Activated naive CD8-positive, alpha-beta T cell (primary cell): ENCODE results near the gene MEGF11.
"Not testable (repeated sequence)": the region's sequence is repeated elsewhere in the genome, so short reads cannot be mapped to it uniquely, and the experiment has no call there.

Experiments
- H3K27ac Mint-ChIP-seq: one replicate; pipeline ENCODE4 v1.8.0; 2021; ENCODE audit warnings: mixed read lengths
- H3K27me3 Mint-ChIP-seq: one replicate; pipeline ENCODE4 v1.8.0; 2021; ENCODE audit warnings: mixed read lengths
- H3K36me3 Mint-ChIP-seq: one replicate; pipeline ENCODE4 v1.8.0; 2021; ENCODE audit warnings: mixed read lengths
- H3K4me1 Mint-ChIP-seq: one replicate; pipeline ENCODE4 v1.8.0; 2021; ENCODE audit warnings: low read depth, mixed read lengths
- H3K4me3 Mint-ChIP-seq: one replicate; pipeline ENCODE4 v1.8.0; 2021; ENCODE audit warnings: mild to moderate bottlenecking, mixed read lengths
- H3K9me3 Mint-ChIP-seq: one replicate; pipeline ENCODE4 v1.8.0; 2021; ENCODE audit warnings: low read depth, mixed read lengths

Gene MEGF11

DNA sequence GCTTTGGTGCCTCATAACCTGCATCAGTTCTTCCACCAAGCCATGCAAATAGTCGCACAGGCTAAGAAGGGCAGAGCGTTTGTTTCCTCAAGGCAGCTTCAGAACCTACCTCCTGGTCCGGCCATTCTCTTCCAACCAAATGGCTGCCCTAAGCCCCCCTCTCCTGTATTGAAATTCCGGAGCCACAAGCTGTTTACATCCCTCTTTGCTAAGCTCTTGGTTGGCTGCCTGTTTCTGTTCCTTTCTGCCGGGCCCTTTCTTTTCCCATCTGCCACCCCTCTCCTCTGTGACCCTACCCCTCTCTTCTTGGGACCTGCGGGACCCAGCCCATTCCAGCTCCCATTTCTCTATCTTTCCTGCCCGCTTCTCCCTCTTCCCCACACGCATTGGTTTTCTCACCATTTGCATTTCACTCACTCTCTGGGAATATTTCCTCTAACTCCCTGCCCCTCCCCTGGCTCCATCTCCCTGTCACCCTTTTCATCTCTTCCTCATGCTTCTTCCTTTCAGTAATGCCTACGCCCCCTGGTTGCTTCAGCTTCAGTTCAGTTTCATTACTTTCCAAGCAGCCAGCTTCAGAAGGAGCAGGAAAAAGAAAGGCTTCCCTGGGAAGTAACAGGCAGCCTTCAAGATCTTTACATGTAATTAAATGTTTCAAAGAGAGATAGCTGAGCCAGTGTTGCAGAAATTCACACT, 270.8 kb downstream of the MEGF11 start:
- Mint-ChIP-seq H3K27ac (no peak overlapping the region), H3K9me3 (no peaks in the 10 kb centered on the region), H3K4me1 (peaks cover 9% of the 10 kb centered on the region), H3K27me3 (peaks cover 8% of the 10 kb centered on the region), H3K36me3 (no peaks in the 10 kb centered on the region), H3K4me3 (peak overlapping the region; percentile 74)

DNA sequence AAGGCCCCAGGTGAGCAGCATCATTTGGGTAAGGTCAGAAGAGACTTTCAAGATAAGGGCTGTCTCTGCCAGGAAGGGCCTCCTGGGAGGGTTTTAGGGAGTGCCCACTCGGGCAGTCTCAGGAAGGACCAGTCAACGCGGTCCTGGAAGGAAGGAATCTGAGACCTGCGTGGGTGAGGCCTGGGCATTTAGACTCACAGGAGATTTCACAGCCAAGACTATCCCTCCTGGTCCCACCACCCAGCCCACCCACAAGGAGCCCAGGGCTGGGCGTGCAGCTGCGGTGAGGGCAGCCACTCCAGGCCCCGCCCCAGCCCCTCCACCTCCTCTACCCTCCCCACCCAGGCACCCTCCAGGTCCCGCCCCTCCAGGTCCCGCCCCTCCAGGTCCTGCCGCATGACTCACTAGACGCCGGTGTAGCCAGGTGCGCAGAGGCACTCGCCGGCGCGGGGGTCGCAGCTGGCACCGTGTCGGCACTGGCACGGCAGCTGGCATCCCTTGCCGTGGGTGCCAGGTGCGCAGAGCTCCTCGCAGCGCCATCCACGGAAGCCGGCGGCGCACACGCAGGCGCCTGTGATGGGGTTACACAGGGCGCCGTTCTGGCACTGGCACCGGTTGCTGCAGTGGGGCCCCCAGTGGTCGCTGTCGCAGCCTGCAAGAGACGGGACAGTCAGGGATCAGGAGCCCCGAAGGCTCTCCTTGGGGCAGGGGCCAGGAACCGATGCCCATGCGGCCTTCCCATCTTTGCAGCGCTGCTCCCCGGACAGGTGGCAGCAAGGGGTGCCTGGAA, 271.5 kb downstream of the MEGF11 start:
- Mint-ChIP-seq H3K36me3 (no peaks in the 10 kb centered on the region), H3K9me3 (no peaks in the 10 kb centered on the region), H3K4me3 (peak overlapping the region; percentile 74), H3K27ac (no peak overlapping the region), H3K4me1 (peaks cover 9% of the 10 kb centered on the region), H3K27me3 (peaks cover 8% of the 10 kb centered on the region)

DNA sequence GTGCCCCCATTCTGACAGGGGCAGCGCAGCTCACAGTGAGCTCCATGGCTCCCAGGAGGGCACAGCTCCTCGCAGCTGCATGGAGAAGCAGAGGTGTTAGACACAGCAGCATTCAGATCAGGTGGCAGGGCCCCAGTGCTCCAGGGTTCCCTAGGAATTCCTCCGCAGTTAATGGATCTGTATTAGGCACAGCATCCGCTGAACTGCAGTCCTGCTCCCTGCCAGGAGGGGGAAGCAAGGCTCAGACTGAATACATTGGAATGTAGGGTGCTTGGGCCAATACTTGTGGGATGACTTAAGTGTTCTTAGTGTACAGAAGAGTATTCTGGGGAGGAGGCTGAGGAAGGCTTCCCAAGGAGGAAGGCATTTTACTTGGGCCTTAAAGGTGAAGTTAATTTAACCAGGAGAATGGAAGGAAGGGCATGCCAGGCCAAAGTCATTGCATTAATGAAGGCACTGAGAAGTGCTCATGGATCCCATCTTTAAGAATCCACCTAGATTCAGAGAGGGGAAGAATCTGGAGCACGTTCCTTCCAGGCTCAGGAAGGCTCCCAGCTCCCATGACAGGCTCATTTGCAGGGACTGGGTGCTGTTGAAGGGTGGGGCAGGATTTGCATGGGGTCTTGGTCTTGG, 272.6 kb downstream of the MEGF11 start:
- H3K27me3 Mint-ChIP-seq, result peaks cover 5% of the 10 kb centered on the region
- no peaks in the 10 kb centered on the region for H3K36me3 Mint-ChIP-seq
- H3K27ac Mint-ChIP-seq, result no peak overlapping the region
- peak overlapping the region; percentile 58 for H3K4me3 Mint-ChIP-seq
- H3K4me1 Mint-ChIP-seq, result peaks cover 9% of the 10 kb centered on the region
- no peaks in the 10 kb centered on the region for H3K9me3 Mint-ChIP-seq

DNA sequence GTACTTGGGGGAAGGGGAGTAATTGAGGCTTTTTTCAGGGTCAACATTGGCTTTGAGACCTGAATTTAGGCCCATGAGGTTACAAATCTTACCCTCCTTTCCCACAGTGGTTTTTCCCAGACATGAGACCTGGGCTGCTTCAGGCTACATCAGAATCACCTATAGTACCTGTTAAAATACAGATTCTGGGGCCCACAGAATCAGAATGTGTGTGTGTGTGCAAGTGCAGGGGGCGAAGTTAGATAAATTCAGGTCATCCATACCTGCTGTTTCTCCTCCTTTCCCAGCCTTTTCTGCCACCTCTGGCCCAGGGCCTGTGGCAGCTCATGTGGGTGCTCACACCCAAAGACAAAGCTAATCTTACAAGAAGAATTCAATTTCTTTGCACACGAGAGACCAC, 273.7 kb downstream of the MEGF11 start:
- H3K36me3 Mint-ChIP-seq, result no peaks in the 10 kb centered on the region
- H3K27ac Mint-ChIP-seq, result no peak overlapping the region
- H3K4me1 Mint-ChIP-seq, result peaks cover 9% of the 10 kb centered on the region
- H3K4me3 Mint-ChIP-seq, result no peak overlapping the region
- H3K9me3 Mint-ChIP-seq, result no peaks in the 10 kb centered on the region
- H3K27me3 Mint-ChIP-seq, result peaks cover 8% of the 10 kb centered on the region

DNA sequence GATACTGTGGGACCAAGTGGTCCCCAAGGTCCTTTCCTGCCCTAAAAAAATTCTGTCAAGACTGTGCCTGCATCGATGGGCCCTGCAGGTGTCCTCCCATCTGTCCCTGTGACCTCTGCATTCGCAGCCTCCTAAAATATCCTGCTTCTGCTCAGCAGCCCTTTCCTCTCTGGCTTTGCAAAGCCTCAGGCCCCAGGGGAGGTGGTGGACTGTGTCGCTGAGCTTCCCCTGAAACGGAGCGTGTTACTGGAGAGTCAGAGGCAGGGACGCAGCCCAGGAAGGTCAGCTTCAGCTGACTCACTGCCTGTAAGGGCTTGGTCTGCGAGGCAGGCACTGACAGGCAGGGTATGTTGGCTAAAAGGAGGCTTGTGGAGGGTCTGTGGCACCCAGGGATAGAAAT, 274.2 kb downstream of the MEGF11 start:
- no peaks in the 10 kb centered on the region for H3K9me3 Mint-ChIP-seq
- no peak overlapping the region for H3K4me3 Mint-ChIP-seq
- peaks cover 9% of the 10 kb centered on the region for H3K4me1 Mint-ChIP-seq
- H3K27ac Mint-ChIP-seq, result no peak overlapping the region
- H3K27me3 Mint-ChIP-seq, result peaks cover 8% of the 10 kb centered on the region
- no peaks in the 10 kb centered on the region for H3K36me3 Mint-ChIP-seq

DNA sequence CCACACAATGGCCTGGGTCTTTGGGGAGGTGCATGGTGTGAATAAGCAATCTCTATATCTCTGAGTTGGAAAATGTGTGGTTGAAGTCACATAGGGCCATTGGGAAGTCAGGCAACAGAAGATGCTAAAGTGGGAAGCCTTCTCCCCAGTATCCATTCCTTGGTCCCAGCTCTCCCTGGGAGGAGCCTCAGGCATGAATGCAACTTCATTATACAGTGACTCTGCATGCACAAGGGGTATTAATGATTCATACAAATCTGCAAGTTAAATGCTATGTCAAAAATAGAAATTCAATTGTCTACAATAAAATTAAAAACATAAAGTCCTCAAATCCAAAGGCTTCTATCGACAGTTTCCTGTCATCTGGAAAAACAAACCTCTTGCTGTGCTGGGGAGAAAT, 275.4 kb downstream of the MEGF11 start:
- Mint-ChIP-seq H3K4me1 (peaks cover 7% of the 10 kb centered on the region), H3K36me3 (no peaks in the 10 kb centered on the region), H3K27me3 (peaks cover 6% of the 10 kb centered on the region), H3K27ac (no peak overlapping the region), H3K9me3 (no peaks in the 10 kb centered on the region), H3K4me3 (no peak overlapping the region)

DNA sequence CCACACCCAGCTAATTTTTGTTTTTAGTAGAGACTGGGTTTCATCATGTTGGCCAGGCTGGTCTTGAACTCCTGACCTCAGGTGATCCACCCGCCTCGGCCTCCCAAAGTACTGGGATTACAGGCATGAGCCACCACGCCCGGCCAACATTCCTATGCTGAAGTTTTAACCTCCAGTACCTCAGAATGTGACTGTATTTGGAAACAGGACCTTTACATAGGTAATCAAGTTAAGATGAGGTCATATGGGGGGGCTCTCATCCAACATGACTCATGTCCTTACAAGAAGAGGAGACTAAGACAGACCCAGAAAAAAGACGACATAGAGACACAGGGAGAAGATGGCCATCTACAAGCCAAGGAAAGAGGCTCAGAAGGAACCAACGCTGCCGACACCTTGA, 277.4 kb downstream of the MEGF11 start:
- not testable (repeated sequence) for H3K4me1 Mint-ChIP-seq, H3K9me3 Mint-ChIP-seq, H3K4me3 Mint-ChIP-seq, H3K27ac Mint-ChIP-seq, H3K27me3 Mint-ChIP-seq, H3K36me3 Mint-ChIP-seq

DNA sequence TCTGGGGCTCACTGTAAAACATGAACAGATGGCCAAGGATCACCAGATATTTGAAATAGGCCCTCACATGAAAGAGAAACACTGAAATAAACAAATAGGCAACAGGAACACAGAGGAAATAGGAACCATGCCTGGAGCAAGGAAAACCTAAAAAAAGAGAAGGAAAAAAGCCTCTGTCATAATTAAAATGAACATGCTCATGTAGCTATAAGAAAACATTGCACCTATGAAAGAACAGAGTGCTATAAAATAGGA, 281.9 kb downstream of the MEGF11 start:
- H3K9me3 Mint-ChIP-seq, result no peaks in the 10 kb centered on the region
- H3K27ac Mint-ChIP-seq, result no peak overlapping the region
- H3K4me1 Mint-ChIP-seq, result no peaks in the 10 kb centered on the region
- peaks cover 25% of the 10 kb centered on the region for H3K27me3 Mint-ChIP-seq
- no peaks in the 10 kb centered on the region for H3K36me3 Mint-ChIP-seq
- H3K4me3 Mint-ChIP-seq, result no peak overlapping the region

DNA sequence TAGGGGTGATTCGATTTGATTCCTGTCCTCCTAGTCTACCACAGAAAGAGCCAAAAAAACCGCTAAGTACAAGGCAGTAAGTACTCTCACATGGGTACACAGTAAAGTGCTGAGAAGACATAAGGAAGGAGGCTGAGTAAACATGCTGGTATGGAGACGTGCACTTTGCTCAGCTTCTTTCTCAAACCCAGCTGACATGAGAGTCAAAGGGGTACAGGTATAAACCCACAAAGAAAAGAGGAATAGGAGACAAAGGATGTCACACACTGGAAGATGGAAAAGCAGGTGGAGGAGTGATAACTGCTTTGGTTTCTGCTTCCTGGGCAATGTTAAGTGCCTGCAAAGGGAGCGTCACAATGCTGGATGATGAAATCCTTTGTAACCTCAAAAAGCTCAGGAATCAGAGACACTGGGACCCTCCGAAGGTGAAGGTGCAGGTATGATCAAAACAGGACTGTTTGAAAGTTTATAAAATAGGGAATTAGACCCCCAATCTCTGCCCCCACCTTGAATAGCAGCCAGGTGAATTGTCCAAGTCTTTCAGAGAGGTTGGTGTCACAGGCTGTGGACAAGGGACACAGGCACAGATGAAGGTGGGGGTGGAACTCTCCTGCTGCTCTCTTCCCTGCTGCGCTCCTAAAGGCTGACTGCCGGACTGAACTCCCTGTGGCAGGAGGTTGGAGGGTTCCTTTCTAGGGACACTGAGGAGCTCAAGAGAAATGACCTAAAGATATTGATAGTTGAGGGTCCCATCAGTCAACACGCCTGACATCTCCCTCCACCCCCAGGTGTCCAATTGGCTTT, 282.4 kb downstream of the MEGF11 start:
- no peaks in the 10 kb centered on the region for H3K36me3 Mint-ChIP-seq
- no peaks in the 10 kb centered on the region for H3K9me3 Mint-ChIP-seq
- no peak overlapping the region for H3K4me3 Mint-ChIP-seq
- peaks cover 25% of the 10 kb centered on the region for H3K27me3 Mint-ChIP-seq
- H3K27ac Mint-ChIP-seq, result no peak overlapping the region
- no peaks in the 10 kb centered on the region for H3K4me1 Mint-ChIP-seq

DNA sequence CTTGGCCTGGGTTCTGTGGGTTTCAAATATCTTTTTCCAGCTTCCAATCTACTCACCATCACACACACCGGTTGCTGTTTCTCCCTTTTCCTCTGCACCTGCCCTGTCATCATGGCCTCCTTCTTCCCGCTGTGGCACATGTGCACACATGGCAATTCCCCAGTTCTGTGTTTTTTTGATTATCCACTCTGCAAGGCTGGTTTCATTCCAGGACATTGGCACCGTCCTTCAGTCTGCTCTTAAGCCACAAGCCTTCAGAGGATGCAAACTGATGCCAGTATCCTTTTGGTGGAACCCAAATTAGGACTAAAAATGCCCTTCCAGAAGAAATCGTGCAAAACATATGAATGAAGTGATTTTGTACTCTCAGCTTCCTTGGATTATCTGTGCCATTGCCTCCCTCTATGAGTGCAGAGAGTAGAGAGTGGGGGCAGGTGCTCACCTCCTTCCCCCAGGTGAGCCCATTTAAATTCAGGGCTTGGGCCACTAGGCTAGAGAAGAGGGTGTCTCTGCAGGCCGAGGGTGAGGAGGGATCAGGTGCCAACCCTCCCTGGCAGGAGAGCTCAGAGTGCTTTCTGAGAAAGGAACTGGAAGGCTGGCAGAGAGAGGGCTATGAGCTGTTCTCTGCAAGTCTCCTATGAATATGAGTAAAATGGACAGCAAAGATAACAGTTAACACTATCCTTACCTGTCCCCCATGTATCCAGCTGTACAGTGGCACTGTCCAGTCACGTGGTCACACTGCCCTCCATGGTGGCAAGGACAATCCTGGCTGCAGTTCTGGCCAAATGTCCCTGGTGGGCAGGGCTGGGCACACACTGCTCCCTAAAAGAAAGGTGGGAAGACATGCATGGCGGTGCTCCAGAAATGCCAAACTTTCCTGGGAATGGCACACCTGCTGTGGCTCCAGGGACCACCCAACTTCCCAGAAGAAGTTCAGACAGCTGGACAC, 283.4 kb downstream of the MEGF11 start:
- Mint-ChIP-seq H3K27ac (no peak overlapping the region), H3K27me3 (peaks cover 23% of the 10 kb centered on the region), H3K9me3 (no peaks in the 10 kb centered on the region), H3K4me3 (no peak overlapping the region), H3K4me1 (no peaks in the 10 kb centered on the region), H3K36me3 (no peaks in the 10 kb centered on the region)

DNA sequence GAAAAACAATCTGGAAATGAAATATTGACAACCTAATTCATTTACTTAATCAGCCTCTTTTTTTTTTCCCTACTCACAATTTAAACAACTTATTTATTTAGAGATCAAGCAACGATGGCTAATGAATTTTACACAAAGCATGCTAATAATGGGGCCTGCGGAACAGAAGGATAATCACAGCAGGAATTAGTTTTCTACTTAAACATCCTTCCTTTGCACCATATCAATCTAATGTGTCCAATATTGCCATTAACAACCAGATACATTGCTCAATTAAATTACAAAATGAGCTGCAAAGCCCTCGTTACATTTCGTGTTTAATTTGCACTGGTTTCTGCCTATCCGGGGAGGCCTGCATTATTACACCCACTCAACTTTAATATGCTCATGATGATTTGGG, 285.0 kb downstream of the MEGF11 start:
- no peaks in the 10 kb centered on the region for H3K4me1 Mint-ChIP-seq
- no peak overlapping the region for H3K27ac Mint-ChIP-seq
- H3K4me3 Mint-ChIP-seq, result no peak overlapping the region
- no peaks in the 10 kb centered on the region for H3K36me3 Mint-ChIP-seq
- peaks cover 22% of the 10 kb centered on the region for H3K27me3 Mint-ChIP-seq
- H3K9me3 Mint-ChIP-seq, result no peaks in the 10 kb centered on the region

DNA sequence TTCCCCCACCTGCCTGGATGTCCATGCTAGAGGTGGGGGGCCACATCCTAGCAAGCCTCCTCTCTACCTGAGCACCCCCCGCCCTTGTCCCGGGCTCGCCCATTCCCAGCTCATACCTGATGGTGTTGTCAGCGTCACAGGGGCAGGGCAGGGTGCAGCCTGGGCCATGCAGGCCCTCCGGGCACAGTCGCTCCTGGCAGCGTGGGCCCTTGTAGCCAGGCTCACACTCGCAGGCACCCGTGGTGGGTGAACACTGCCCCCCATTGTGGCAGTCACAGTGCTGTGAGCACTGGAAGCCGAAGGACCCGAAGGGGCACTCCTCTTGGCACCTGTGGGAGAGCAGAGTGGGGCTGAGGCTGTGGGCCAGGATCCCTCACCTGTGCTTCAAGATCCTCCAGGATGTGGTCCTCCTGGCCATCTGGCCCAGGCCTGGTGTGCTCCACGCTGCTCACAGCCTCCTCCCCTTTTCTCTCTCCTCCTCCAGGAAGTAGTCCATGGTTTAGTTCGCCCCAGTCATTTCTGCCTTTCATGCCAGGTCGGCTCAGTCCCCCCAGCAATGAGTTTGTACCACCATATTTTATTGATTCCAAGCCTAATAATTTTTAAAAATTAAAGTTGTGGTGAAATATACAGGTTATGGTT, 288.6 kb downstream of the MEGF11 start:
- no peaks in the 10 kb centered on the region for H3K36me3 Mint-ChIP-seq
- H3K27me3 Mint-ChIP-seq, result peaks cover 19% of the 10 kb centered on the region
- no peak overlapping the region for H3K27ac Mint-ChIP-seq
- no peaks in the 10 kb centered on the region for H3K9me3 Mint-ChIP-seq
- H3K4me1 Mint-ChIP-seq, result no peaks in the 10 kb centered on the region
- H3K4me3 Mint-ChIP-seq, result no peak overlapping the region

DNA sequence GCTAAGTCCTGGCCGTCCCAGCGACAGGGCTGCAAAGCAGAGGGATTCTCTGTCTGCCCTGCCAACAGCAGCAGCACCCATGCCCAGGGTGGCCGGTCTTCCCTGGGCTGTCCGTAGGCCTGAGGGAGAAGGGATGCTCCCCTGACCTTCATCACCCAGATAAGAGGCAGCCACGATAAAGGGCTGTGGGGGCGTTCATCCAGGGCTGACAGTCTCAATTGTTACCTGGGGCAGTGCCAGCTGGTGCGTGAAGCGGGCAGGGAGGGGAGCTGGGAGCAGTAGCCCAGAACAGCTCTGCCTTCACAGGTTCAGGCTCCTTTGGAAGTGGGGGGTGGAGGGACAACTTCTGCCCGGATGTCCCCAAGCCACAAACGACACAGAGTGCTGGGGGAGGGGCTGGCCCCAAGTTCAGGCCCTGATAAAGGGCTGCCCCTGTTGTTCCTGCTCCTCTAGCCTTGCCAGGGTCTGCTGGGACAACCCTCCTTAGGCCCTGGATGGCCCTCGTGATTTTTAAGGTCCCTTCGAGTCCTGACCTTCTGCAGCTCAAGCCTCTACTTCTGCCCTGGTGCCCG, 289.6 kb downstream of the MEGF11 start:
- Mint-ChIP-seq H3K9me3 (no peaks in the 10 kb centered on the region), H3K4me3 (no peak overlapping the region), H3K4me1 (no peaks in the 10 kb centered on the region), H3K36me3 (no peaks in the 10 kb centered on the region), H3K27me3 (peaks cover 15% of the 10 kb centered on the region), H3K27ac (no peak overlapping the region)

DNA sequence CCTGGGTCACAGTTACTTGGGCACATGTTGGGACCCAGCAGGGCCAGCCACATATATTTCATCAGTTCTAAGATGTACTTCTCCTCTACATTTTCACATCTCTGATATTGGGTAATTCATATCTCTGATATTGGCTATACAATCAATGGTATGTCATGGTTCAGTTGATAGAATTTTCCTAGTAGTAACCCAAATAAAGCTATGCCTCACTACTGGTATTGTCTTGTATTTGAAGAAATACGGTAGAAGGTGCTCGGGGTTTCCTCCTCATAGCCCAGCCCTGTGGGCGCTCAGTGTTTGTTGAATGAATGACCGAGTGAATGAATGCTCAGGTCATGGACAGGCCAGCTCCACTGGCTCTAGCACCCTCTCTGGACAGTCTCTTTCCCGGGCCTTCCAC, 290.2 kb downstream of the MEGF11 start:
- Mint-ChIP-seq H3K27me3 (peaks cover 15% of the 10 kb centered on the region), H3K4me1 (no peaks in the 10 kb centered on the region), H3K36me3 (no peaks in the 10 kb centered on the region), H3K4me3 (no peak overlapping the region), H3K27ac (no peak overlapping the region), H3K9me3 (no peaks in the 10 kb centered on the region)
